Measurements from ENCODE around the gene VPS13D.

DNA sequence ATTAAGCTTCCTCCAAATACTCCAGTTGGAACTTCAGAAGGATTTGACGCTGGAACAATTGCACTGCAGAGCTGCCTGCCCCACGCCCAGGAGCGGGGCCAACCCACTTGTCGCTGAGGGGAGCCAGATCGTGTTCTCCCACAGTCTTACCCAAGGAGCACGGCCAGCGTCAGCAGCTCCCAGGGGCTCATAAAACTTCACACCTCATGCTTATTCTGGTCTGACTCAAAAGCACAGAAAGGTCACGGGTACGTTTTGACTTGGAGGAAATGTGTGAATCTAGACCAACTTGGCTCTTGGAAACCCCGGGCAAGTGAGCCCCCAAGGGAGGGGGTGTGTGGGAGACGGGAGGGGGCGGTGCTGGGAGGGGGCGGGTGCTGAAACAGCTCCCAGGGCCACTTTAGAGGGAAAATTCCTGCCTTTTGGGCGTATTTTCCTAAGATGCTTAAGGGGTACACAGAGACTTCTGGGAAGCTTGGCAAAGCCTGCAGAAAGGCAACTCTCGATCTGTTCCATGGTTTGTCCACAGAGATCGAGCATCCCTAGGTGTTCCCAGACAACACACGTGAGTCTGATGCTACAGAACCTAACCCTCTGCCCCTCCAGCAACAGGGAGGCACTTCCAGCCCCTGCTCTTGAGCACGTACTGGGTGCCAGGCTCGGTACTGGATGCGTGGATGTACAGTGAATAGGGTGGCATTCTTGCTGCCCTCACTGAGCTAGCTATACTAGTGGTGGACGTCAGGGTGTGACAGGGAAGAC is 289.3 kb downstream of the VPS13D start:
- TF ChIP-seq SUZ12 (IDR thresholded peaks at IDR 0.05; ENCODE audit: extremely low read depth, insufficient read depth, insufficient read length) (no peak), ZNF274 (IDR thresholded peaks at IDR 0.05; ENCODE audit: low read depth, low read length) (no peak)

All from NT2/D1 (cell line).